ENCODE results near the gene OSER1.
"Not testable (repeated sequence)": the region's sequence is repeated elsewhere in the genome, so short reads cannot be mapped to it uniquely, and the experiment has no call there.

GRCh38 chr20:44232469-44232856 is 21.9 kb upstream of the OSER1 start:
- TF ChIP-seq, protein P1, sequence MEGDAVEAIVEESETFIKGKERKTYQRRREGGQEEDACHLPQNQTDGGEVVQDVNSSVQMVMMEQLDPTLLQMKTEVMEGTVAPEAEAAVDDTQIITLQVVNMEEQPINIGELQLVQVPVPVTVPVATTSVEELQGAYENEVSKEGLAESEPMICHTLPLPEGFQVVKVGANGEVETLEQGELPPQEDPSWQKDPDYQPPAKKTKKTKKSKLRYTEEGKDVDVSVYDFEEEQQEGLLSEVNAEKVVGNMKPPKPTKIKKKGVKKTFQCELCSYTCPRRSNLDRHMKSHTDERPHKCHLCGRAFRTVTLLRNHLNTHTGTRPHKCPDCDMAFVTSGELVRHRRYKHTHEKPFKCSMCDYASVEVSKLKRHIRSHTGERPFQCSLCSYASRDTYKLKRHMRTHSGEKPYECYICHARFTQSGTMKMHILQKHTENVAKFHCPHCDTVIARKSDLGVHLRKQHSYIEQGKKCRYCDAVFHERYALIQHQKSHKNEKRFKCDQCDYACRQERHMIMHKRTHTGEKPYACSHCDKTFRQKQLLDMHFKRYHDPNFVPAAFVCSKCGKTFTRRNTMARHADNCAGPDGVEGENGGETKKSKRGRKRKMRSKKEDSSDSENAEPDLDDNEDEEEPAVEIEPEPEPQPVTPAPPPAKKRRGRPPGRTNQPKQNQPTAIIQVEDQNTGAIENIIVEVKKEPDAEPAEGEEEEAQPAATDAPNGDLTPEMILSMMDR (IDR thresholded peaks at IDR 0.05), result not testable (repeated sequence)
- TF ChIP-seq POLR2A (IDR thresholded peaks at IDR 0.05), result not testable (repeated sequence)

All from right lobe of liver (tissue), 4 donors.